H1 (cell line): Measurements from ENCODE around the gene LITAF. TPM values are rescaled to one million over a fixed set of nuclear protein-coding genes. Genes with fewer than 3 reads are reported as not detected.

ENCODE experiments used
- polyA plus RNA-seq, 7 experiments: library from polyadenylated mRNA; depleted of rRNA in 3 of 7; stranded (reverse) in 5 of 7; unstranded in 2 of 7; fragments of >200 nt in 5 of 7; fragments of 200-250 nt in 2 of 7; gene quantifications; 1 replicate in 5 of 7; 2 replicates in 1 of 7; 4 replicates in 1 of 7; pipeline versions ENCODE4 v1.2.1 to v1.2.3, GENCODE V29; 2011 to 2013; ENCODE audit warnings: missing spikeins in 2 of 7, mixed read lengths in 2 of 7
- total RNA-seq: library from RNA; stranded (reverse); fragmentation: NEBNext Ultra II Directional; extraction: Animal tissue kit (Norgen Biotek cat#: 25700); gene quantifications from 2 replicates; pipeline ENCODE4 v1.2.1, GENCODE V29; 2021

LITAF gene
- total and polyA plus RNA-seq, 2 of the 8 experiments (the other 6 are each of a cell fraction or from before 2014, with no cell fraction given): 165 to 205 TPM

Other genes with a start within 250 kb of the LITAF start
- gene RMI2, start 241.5 kb downstream of the LITAF start, total RNA-seq: 96.0 and 96.9 TPM in 2 replicates
- gene RMI2, start 241.5 kb downstream of the LITAF start, polyA plus RNA-seq (2011; rRNA removed): 47.9 and 58.2 TPM in 2 replicates
- 60.6 and 66.9 TPM in 2 replicates for gene SNN, start 81.5 kb upstream of the LITAF start, total RNA-seq
- 37.4 and 53.4 TPM in 2 replicates for gene SNN, start 81.5 kb upstream of the LITAF start, polyA plus RNA-seq (2011; rRNA removed)
- gene TXNDC11, start 155.9 kb upstream of the LITAF start, total RNA-seq: 12.6 and 13.8 TPM in 2 replicates
- gene TXNDC11, start 155.9 kb upstream of the LITAF start, polyA plus RNA-seq (2011; rRNA removed): 11.5 and 13.5 TPM in 2 replicates
- 42.5 and 55.9 TPM in 2 replicates for gene ZC3H7A, start 210.3 kb upstream of the LITAF start, total RNA-seq
- 23.3 and 32.0 TPM in 2 replicates for gene ZC3H7A, start 210.3 kb upstream of the LITAF start, polyA plus RNA-seq (2011; rRNA removed)